Uterus (tissue), 2 donors: ENCODE results near the gene FPGS.

Source experiments
- POLR2A ChIP-seq, 2 donors: fragments of 450-650 bp; IDR thresholded peaks; one replicate each; pipeline ENCODE4 v1.6.1; 2016; ENCODE audit warnings: antibody characterized with exemption in 2 of 2, mild to moderate bottlenecking in 1 of 2, moderate library complexity in 1 of 2
- TF ChIP-seq, protein P1 (sequence below), 4 experiments: fragments of 200-600 bp in 2 of 4; fragments of 450-650 bp in 2 of 4; sonication (generic) in 2 of 4; IDR thresholded peaks; one replicate each; pipeline ENCODE4 v1.5.1; 2016 to 2019; ENCODE audit warnings: antibody characterized with exemption in 4 of 4, mild to moderate bottlenecking in 2 of 4, moderate library complexity in 1 of 4

DNA sequence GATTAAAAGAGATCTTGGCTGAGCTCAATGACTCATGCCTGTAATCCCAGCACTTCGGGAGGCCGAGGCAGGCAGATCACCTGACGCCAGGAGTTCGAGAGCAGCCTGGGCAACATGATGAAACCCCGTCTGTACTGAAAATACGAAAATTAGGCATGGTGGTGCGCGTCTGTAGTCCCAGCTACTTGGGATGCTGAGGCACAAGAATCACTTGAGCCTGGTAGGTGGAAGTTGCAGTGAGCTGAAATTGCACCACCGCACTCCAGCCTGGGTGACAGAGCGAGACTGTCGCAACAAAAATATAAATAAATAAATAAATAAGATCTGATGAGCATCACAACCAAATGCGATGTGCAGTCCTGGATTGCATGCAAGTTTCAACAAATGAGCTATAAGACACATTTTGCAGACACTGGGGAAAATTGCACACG, 60.5 kb downstream of the FPGS start:
- TF ChIP-seq, protein P1, sequence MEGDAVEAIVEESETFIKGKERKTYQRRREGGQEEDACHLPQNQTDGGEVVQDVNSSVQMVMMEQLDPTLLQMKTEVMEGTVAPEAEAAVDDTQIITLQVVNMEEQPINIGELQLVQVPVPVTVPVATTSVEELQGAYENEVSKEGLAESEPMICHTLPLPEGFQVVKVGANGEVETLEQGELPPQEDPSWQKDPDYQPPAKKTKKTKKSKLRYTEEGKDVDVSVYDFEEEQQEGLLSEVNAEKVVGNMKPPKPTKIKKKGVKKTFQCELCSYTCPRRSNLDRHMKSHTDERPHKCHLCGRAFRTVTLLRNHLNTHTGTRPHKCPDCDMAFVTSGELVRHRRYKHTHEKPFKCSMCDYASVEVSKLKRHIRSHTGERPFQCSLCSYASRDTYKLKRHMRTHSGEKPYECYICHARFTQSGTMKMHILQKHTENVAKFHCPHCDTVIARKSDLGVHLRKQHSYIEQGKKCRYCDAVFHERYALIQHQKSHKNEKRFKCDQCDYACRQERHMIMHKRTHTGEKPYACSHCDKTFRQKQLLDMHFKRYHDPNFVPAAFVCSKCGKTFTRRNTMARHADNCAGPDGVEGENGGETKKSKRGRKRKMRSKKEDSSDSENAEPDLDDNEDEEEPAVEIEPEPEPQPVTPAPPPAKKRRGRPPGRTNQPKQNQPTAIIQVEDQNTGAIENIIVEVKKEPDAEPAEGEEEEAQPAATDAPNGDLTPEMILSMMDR (IDR thresholded peaks at IDR 0.05) = no peak
- no peak for TF ChIP-seq POLR2A (IDR thresholded peaks at IDR 0.05)
